ENCODE results near the gene HLA-DMB. TPM values are rescaled to one million over a fixed set of nuclear protein-coding genes. Genes with fewer than 3 reads are reported as not detected.
A peak's percentile ranks its signal among the peaks of the same experiment; 100 is the strongest.

Gene HLA-DMB
- total and polyA plus RNA-seq, 10 of the 15 experiments (the other 5 are each of a cell fraction or from before 2014, with no cell fraction given), result 114 to 173 (median 150) TPM

DNA sequence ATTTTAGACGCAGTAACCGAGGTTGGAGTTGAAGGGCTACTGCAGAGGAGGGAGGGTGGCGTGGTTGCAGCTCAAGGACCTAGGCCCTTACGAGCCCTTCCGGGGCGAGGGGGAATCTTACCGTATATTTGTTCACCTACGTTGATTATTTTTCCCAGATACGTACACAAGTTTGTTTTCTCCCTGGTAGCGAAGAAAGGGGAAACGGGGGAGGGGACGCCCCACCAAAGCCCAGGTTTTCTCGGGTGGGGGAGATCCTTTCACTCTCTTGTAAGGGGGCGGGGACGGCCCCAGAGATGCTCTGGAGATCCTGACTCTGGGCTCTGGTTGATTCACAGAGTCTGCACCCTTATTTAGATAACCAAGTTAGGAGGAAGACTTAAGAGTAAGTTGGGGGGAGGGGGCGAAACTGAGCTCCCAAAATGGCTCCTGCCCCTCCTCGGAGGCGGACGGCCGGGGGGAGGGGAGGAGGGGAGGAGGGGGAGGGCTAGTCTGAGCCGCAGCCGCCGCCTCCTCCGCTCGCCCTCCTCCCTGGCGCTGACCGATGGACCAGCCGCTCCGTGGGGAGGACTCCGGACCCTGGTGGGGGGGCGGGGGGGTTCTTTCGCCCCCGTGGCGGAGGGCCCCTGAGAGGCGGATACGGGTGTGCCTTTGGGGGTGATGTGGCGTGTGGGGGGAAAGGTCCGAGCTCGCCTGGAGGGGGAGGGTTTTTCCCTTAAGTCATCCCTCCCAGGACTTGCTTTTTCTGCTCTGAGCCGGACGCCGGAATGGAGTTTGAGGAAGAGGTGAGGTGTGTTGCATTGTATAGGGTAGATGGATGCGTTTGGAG, 29.8 kb upstream of the HLA-DMB start (continued):
- TF ChIP-seq, protein P1, sequence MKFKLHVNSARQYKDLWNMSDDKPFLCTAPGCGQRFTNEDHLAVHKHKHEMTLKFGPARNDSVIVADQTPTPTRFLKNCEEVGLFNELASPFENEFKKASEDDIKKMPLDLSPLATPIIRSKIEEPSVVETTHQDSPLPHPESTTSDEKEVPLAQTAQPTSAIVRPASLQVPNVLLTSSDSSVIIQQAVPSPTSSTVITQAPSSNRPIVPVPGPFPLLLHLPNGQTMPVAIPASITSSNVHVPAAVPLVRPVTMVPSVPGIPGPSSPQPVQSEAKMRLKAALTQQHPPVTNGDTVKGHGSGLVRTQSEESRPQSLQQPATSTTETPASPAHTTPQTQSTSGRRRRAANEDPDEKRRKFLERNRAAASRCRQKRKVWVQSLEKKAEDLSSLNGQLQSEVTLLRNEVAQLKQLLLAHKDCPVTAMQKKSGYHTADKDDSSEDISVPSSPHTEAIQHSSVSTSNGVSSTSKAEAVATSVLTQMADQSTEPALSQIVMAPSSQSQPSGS (IDR thresholded peaks at IDR 0.05; ENCODE audit: low read length), result no peak
- TF ChIP-seq WRNIP1 (IDR thresholded peaks at IDR 0.05; ENCODE audit: borderline replicate concordance, low read depth, low read length), result no peak
- no peak for TF ChIP-seq RELA (IDR thresholded peaks at IDR 0.05; ENCODE audit: borderline replicate concordance, partially characterized antibody)
- peak; percentile 27; the same call in 1 of the 2 replicates for TF ChIP-seq SPI1 (IDR thresholded peaks at IDR 0.05; ENCODE audit: borderline replicate concordance, insufficient read depth, low read depth, low read length)
- TF ChIP-seq POLR2AphosphoS5 (IDR thresholded peaks at IDR 0.05; ENCODE audit: low read length), result peak; percentile 18; the same call in 1 of the 2 replicates
- 0 out of 4 replicates have a peak, but pooled peaks of 1 of the 2 experiments have one; percentile 37 for TF ChIP-seq SRF (IDR thresholded peaks at IDR 0.05; ENCODE audit: low read depth in 2 of 2, low read length in 2 of 2)
- no peak for TF ChIP-seq EED (IDR thresholded peaks at IDR 0.05; ENCODE audit: low read depth)
- TF ChIP-seq BMI1 (IDR thresholded peaks at IDR 0.05; ENCODE audit: borderline replicate concordance), result no peak
- TF ChIP-seq, protein P2, sequence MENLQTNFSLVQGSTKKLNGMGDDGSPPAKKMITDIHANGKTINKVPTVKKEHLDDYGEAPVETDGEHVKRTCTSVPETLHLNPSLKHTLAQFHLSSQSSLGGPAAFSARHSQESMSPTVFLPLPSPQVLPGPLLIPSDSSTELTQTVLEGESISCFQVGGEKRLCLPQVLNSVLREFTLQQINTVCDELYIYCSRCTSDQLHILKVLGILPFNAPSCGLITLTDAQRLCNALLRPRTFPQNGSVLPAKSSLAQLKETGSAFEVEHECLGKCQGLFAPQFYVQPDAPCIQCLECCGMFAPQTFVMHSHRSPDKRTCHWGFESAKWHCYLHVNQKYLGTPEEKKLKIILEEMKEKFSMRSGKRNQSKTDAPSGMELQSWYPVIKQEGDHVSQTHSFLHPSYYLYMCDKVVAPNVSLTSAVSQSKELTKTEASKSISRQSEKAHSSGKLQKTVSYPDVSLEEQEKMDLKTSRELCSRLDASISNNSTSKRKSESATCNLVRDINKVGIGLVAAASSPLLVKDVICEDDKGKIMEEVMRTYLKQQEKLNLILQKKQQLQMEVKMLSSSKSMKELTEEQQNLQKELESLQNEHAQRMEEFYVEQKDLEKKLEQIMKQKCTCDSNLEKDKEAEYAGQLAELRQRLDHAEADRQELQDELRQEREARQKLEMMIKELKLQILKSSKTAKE (IDR thresholded peaks at IDR 0.05; ENCODE audit: low read depth, poor library complexity, severe bottlenecking), result peak; percentile 16
- peak; percentile 52; the same call in 1 of the 2 replicates for TF ChIP-seq MEF2A (IDR thresholded peaks at IDR 0.05; ENCODE audit: insufficient read depth, low read depth, low read length)
- TF ChIP-seq, protein P3, sequence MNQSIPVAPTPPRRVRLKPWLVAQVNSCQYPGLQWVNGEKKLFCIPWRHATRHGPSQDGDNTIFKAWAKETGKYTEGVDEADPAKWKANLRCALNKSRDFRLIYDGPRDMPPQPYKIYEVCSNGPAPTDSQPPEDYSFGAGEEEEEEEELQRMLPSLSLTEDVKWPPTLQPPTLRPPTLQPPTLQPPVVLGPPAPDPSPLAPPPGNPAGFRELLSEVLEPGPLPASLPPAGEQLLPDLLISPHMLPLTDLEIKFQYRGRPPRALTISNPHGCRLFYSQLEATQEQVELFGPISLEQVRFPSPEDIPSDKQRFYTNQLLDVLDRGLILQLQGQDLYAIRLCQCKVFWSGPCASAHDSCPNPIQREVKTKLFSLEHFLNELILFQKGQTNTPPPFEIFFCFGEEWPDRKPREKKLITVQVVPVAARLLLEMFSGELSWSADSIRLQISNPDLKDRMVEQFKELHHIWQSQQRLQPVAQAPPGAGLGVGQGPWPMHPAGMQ (IDR thresholded peaks at IDR 0.05; ENCODE audit: borderline replicate concordance), result no peak
- TF ChIP-seq, protein P4, sequence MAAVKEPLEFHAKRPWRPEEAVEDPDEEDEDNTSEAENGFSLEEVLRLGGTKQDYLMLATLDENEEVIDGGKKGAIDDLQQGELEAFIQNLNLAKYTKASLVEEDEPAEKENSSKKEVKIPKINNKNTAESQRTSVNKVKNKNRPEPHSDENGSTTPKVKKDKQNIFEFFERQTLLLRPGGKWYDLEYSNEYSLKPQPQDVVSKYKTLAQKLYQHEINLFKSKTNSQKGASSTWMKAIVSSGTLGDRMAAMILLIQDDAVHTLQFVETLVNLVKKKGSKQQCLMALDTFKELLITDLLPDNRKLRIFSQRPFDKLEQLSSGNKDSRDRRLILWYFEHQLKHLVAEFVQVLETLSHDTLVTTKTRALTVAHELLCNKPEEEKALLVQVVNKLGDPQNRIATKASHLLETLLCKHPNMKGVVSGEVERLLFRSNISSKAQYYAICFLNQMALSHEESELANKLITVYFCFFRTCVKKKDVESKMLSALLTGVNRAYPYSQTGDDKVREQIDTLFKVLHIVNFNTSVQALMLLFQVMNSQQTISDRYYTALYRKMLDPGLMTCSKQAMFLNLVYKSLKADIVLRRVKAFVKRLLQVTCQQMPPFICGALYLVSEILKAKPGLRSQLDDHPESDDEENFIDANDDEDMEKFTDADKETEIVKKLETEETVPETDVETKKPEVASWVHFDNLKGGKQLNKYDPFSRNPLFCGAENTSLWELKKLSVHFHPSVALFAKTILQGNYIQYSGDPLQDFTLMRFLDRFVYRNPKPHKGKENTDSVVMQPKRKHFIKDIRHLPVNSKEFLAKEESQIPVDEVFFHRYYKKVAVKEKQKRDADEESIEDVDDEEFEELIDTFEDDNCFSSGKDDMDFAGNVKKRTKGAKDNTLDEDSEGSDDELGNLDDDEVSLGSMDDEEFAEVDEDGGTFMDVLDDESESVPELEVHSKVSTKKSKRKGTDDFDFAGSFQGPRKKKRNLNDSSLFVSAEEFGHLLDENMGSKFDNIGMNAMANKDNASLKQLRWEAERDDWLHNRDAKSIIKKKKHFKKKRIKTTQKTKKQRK (IDR thresholded peaks at IDR 0.05; ENCODE audit: low read depth, low read length), result no peak
- TF ChIP-seq STAT3 (IDR thresholded peaks at IDR 0.05; ENCODE audit: low read depth, low read length), result no peak
- no peak; a peak in 2 of 3 replicates for TF ChIP-seq EGR1 (IDR thresholded peaks at IDR 0.05; ENCODE audit: borderline replicate concordance in 1 of 2, low read depth in 2 of 2, low read length in 2 of 2)
- TF ChIP-seq PAX5 (IDR thresholded peaks at IDR 0.05; ENCODE audit: borderline replicate concordance, low read depth, low read length), result peak; percentile 5; the same call in 1 of the 2 replicates
- TF ChIP-seq SIX5 (IDR thresholded peaks at IDR 0.05; ENCODE audit: low read depth, low read length, severe bottlenecking), result no peak
- TF ChIP-seq RBBP5 (conservative IDR thresholded peaks at IDR 0.05), result no peak
- TF ChIP-seq EZH2 (IDR thresholded peaks at IDR 0.05; ENCODE audit: borderline replicate concordance, control insufficient read depth, low read depth, low read length), result no peak
- TF ChIP-seq CREB1 (IDR thresholded peaks at IDR 0.05; ENCODE audit: low read depth), result no peak
- TF ChIP-seq IKZF1 (conservative IDR thresholded peaks at IDR 0.05), result no peak

All from GM12878 (cell line).